WTC11 (cell line): ENCODE results near the gene KRTAP5-2. TPM values are rescaled to one million over a fixed set of nuclear protein-coding genes. Genes with fewer than 3 reads are reported as not detected.

Experiments
- ATAC-seq: fragments of 200-7000 bp; cut with Tn5 transposase; 2 replicates; pipeline ENCODE4 v1.10.0; 2021; ENCODE audit warnings: mild to moderate bottlenecking, moderate library complexity
- CTCF ChIA-PET: fragments of 300-600 bp; sonication (Branson Sonifier 250); formaldehyde crosslinking; loops from one replicate; lab custom pipeline; 2021; ENCODE audit warnings: antibody characterized with exemption; lab: Charles Lee
- POLR2A ChIA-PET: fragments of 350-600 bp; sonication (Branson Sonifier 250); formaldehyde crosslinking; loops from one replicate; lab custom pipeline; 2021; ENCODE audit warnings: antibody characterized with exemption; lab: Charles Lee
- DNase-seq: peaks from one replicate; pipeline ENCODE4 v3.0.0; 2021; ENCODE audit warnings: low spot score
- H3K27ac Mint-ChIP-seq: 2 replicates; pipeline ENCODE4 v1.8.0; 2021; ENCODE audit warnings: mixed read lengths
- H3K27me3 Mint-ChIP-seq: 2 replicates; pipeline ENCODE4 v1.8.0; 2021; ENCODE audit warnings: low read depth, mild to moderate bottlenecking, moderate library complexity, mixed read lengths
- H3K36me3 Mint-ChIP-seq: 2 replicates; pipeline ENCODE4 v1.8.0; 2021; ENCODE audit warnings: mixed read lengths
- H3K4me1 Mint-ChIP-seq: 2 replicates; pipeline ENCODE4 v1.8.0; 2022; ENCODE audit warnings: mixed read lengths
- H3K4me3 Mint-ChIP-seq: 2 replicates; pipeline ENCODE4 v1.8.0; 2021; ENCODE audit warnings: mild to moderate bottlenecking, moderate library complexity, mixed read lengths
- H3K9me3 Mint-ChIP-seq: 2 replicates; pipeline ENCODE4 v1.8.0; 2021; ENCODE audit warnings: mixed read lengths
- ATF1 ChIP-seq: sonication (generic); formaldehyde crosslinking; IDR thresholded peaks from 2 replicates; pipeline ENCODE4 v1.8.1; 2023; ENCODE audit warnings: mild to moderate bottlenecking, moderate library complexity, missing genetic modification reagents
- CREB1 ChIP-seq: sonication (generic); formaldehyde crosslinking; IDR thresholded peaks from 2 replicates; pipeline ENCODE4 v1.8.0; 2023; ENCODE audit warnings: mild to moderate bottlenecking, missing genetic modification reagents
- ELF4 ChIP-seq: sonication (generic); formaldehyde crosslinking; IDR thresholded peaks from 2 replicates; pipeline ENCODE4 v1.8.1; 2022; ENCODE audit warnings: low read depth, mild to moderate bottlenecking, moderate library complexity, missing genetic modification reagents
- ETV6 ChIP-seq: sonication (generic); formaldehyde crosslinking; IDR thresholded peaks from 2 replicates; pipeline ENCODE4 v1.8.1; 2022; ENCODE audit warnings: mild to moderate bottlenecking, missing genetic modification reagents
- GRHL2 ChIP-seq: fragments of 250-450 bp; sonication (Bioruptor Pico); IDR thresholded peaks from 2 replicates; pipeline ENCODE4 v1.8.0; 2022; ENCODE audit warnings: mild to moderate bottlenecking, moderate library complexity; ENCODE audit not compliant: insufficient replicate concordance, severe bottlenecking
- IRF2 ChIP-seq: sonication (generic); formaldehyde crosslinking; IDR thresholded peaks from 2 replicates; pipeline ENCODE4 v1.8.0; 2022; ENCODE audit warnings: low read depth, missing genetic modification reagents, borderline replicate concordance
- JUN ChIP-seq: sonication (generic); formaldehyde crosslinking; IDR thresholded peaks from 2 replicates; pipeline ENCODE4 v1.8.0; 2023; ENCODE audit warnings: mild to moderate bottlenecking, missing genetic modification reagents
- KAT7 ChIP-seq: sonication (generic); formaldehyde crosslinking; IDR thresholded peaks from 2 replicates; pipeline ENCODE4 v1.8.1; 2023; ENCODE audit warnings: missing genetic modification reagents, mild to moderate bottlenecking, borderline replicate concordance
- ZNF423 ChIP-seq: fragments of 250-450 bp; sonication (Bioruptor Pico); IDR thresholded peaks from 2 replicates; pipeline ENCODE4 v2.1.2; 2022; ENCODE audit warnings: mild to moderate bottlenecking, moderate library complexity
- total RNA-seq: library from RNA; stranded (reverse); gene quantifications from 3 replicates; pipeline ENCODE4 v1.2.3, GENCODE V29; 2021
- TF ChIP-seq, protein P1 (sequence below): sonication (generic); formaldehyde crosslinking; IDR thresholded peaks from 2 replicates; pipeline ENCODE4 v1.8.0; 2023; ENCODE audit warnings: missing genetic modification reagents
- TF ChIP-seq, protein P2 (sequence below): fragments of 250-450 bp; sonication (Bioruptor Pico); IDR thresholded peaks from 2 replicates; pipeline ENCODE4 v1.9.0; 2021; ENCODE audit warnings: mild to moderate bottlenecking, borderline replicate concordance
- TF ChIP-seq, protein P3 (sequence below): sonication (generic); formaldehyde crosslinking; IDR thresholded peaks from 2 replicates; pipeline ENCODE4 v1.8.1; 2022; ENCODE audit warnings: low read depth, missing genetic modification reagents, borderline replicate concordance
- TF ChIP-seq, protein P4 (sequence below): sonication (generic); formaldehyde crosslinking; conservative IDR thresholded peaks from 2 replicates; pipeline ENCODE4 v1.8.1; 2022; ENCODE audit warnings: mild to moderate bottlenecking, missing genetic modification reagents
- TF ChIP-seq, protein P5 (sequence below): fragments of 250-450 bp; sonication (Bioruptor Pico); conservative IDR thresholded peaks from 2 replicates; pipeline ENCODE4 v1.9.0; 2021; ENCODE audit warnings: mild to moderate bottlenecking

KRTAP5-2 gene
- total RNA-seq, 1 experiment from 2014 or later, result not detected

DNA sequence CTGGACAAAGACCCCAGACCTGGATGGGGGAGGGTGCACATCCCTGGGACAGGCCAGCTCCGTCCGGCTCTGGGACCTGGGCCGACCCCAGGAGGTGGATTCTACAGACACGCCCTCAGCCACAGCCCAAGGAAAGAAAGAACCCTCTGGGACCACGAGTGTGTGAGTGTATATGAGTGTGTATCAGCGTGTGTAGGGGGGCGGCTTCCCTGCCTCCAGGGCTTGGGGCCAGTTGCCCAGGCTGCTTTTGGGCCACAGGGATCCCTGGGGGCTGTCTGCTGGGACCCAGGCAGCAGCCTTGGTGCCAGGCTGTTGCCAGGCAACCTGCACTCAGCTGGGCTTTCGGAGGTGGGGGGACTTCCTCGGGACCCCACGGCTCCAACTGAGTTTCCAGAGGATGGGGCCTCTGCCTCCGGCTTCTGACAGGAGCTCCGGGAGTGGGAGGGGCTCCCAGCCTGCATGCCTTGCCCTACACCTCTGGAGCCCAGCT lies 34.9 kb downstream of the KRTAP5-2 start (continued):
- TF ChIP-seq, protein P1, sequence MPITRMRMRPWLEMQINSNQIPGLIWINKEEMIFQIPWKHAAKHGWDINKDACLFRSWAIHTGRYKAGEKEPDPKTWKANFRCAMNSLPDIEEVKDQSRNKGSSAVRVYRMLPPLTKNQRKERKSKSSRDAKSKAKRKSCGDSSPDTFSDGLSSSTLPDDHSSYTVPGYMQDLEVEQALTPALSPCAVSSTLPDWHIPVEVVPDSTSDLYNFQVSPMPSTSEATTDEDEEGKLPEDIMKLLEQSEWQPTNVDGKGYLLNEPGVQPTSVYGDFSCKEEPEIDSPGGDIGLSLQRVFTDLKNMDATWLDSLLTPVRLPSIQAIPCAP (CRISPR knock-in tag), result no peak
- TF ChIP-seq, all 79 proteins: peak for 0

DNA sequence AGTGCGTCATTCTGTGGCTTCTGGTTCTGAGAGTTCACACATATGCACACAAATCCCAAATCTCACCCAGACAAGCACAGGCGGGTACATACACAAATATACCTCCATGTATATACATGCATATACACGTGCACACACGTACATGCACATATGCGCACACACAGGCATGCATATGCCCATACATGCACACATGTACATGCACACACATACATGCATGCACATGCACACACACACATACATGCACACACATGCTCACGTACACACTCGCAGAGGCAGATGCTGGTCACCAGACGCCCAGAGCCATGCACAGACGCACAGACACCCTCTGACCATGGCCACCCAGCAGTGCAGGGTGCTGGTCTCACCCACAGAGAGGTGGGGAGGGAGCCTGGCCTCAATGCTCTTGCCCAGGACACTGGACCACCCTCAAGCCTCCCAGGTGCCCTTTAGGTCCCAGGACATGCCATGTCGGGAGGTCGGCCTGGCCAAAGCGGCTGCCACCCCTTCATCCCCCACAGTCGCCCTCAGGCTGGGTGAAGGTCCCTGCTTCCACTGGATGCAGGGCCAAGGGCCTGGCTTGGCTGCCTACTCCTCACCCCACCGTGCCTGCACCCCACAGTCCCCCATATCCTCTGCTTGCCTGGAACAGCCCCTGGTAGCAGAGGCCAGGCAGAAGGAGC lies 35.5 kb downstream of the KRTAP5-2 start:
- ATAC-seq (no peak), DNase-seq (no peak)
- Mint-ChIP-seq H3K4me3 (no peak overlapping the region), H3K36me3 (no peaks in the 10 kb centered on the region), H3K27ac (no peak overlapping the region), H3K9me3 (no peaks in the 10 kb centered on the region), H3K27me3 (peaks cover 35% of the 10 kb centered on the region), H3K4me1 (peaks cover 12% of the 10 kb centered on the region)
- TF ChIP-seq GRHL2 (CRISPR knock-in tag) (no peak), IRF2 (CRISPR knock-in tag) (no peak), ETV6 (no peak), JUN (CRISPR knock-in tag) (no peak), KAT7 (CRISPR knock-in tag) (no peak), ATF1 (CRISPR knock-in tag) (no peak), ZNF423 (CRISPR knock-in tag) (no peak), ELF4 (CRISPR knock-in tag) (no peak), CREB1 (CRISPR knock-in tag) (no peak)
- TF ChIP-seq, protein P2, sequence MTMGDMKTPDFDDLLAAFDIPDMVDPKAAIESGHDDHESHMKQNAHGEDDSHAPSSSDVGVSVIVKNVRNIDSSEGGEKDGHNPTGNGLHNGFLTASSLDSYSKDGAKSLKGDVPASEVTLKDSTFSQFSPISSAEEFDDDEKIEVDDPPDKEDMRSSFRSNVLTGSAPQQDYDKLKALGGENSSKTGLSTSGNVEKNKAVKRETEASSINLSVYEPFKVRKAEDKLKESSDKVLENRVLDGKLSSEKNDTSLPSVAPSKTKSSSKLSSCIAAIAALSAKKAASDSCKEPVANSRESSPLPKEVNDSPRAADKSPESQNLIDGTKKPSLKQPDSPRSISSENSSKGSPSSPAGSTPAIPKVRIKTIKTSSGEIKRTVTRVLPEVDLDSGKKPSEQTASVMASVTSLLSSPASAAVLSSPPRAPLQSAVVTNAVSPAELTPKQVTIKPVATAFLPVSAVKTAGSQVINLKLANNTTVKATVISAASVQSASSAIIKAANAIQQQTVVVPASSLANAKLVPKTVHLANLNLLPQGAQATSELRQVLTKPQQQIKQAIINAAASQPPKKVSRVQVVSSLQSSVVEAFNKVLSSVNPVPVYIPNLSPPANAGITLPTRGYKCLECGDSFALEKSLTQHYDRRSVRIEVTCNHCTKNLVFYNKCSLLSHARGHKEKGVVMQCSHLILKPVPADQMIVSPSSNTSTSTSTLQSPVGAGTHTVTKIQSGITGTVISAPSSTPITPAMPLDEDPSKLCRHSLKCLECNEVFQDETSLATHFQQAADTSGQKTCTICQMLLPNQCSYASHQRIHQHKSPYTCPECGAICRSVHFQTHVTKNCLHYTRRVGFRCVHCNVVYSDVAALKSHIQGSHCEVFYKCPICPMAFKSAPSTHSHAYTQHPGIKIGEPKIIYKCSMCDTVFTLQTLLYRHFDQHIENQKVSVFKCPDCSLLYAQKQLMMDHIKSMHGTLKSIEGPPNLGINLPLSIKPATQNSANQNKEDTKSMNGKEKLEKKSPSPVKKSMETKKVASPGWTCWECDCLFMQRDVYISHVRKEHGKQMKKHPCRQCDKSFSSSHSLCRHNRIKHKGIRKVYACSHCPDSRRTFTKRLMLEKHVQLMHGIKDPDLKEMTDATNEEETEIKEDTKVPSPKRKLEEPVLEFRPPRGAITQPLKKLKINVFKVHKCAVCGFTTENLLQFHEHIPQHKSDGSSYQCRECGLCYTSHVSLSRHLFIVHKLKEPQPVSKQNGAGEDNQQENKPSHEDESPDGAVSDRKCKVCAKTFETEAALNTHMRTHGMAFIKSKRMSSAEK (CRISPR knock-in tag), result no peak
- TF ChIP-seq, protein P3, sequence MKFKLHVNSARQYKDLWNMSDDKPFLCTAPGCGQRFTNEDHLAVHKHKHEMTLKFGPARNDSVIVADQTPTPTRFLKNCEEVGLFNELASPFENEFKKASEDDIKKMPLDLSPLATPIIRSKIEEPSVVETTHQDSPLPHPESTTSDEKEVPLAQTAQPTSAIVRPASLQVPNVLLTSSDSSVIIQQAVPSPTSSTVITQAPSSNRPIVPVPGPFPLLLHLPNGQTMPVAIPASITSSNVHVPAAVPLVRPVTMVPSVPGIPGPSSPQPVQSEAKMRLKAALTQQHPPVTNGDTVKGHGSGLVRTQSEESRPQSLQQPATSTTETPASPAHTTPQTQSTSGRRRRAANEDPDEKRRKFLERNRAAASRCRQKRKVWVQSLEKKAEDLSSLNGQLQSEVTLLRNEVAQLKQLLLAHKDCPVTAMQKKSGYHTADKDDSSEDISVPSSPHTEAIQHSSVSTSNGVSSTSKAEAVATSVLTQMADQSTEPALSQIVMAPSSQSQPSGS (CRISPR knock-in tag), result no peak
- TF ChIP-seq, protein P4, sequence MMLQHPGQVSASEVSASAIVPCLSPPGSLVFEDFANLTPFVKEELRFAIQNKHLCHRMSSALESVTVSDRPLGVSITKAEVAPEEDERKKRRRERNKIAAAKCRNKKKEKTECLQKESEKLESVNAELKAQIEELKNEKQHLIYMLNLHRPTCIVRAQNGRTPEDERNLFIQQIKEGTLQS, result no peak
- TF ChIP-seq, protein P5, sequence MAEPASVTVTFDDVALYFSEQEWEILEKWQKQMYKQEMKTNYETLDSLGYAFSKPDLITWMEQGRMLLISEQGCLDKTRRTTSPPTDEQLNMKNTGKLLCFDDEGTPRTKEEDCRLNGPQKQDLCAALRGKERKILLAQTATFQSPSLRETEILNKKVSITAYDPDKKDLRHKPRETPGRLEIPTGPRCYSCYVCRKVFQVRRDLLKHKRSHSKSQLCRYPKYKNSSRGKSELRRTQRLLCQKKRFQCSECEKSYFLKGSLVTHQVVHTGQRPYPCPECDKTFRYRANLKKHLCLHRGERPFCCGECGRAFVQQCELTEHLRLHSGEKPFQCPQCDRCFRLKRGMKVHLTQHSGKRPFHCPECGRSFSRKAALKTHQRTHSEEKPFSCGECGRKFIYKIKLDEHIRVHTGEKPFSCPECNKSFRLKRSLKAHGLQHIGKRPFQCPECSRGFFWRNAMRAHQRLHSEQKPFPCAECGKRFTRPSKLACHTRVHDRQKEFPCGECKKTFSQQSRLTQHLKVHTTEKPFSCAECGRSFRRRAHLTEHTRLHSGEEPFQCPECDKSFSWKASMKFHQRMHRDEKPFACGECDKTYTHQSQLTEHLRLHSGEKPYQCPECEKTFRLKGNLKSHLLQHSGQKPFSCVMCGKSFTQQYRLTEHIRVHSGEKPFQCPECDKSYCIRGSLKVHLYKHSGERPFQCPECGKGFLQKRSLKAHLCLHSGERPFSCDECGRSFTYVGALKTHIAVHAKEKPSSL (CRISPR knock-in tag), result no peak
- ChIA-PET CTCF (interaction anchor here (2.6 to 5.3 kb wide), 4 partner anchors 9 to 16 kb away, joined by 8 to 72 read pairs (median 53); no protein-coding TSS in a partner anchor), POLR2A (no interaction called here)
